Spleen (tissue), 7 donors: ENCODE results near the gene NUDT7.

Experiments used
- CTCF ChIP-seq, 11 experiments: fragments of 200-600 bp in 7 of 11; fragments of 450-650 bp in 4 of 11; sonication (generic) in 4 of 11; IDR thresholded peaks in 8 of 11; conservative IDR thresholded peaks in 3 of 11; 1 replicate in 7 of 11; 2 replicates in 4 of 11; pipeline versions ENCODE4 v1.4.0 to v1.8.0; 2016 to 2021; ENCODE audit warnings: antibody characterized with exemption in 11 of 11, inconsistent platforms in 4 of 11, mild to moderate bottlenecking in 1 of 11
- POLR2A ChIP-seq, 3 donors: fragments of 450-650 bp; IDR thresholded peaks; one replicate each; pipeline ENCODE4 v1.5.1; 2017; ENCODE audit warnings: antibody characterized with exemption in 3 of 3, mild to moderate bottlenecking in 1 of 3
- POLR2AphosphoS5 ChIP-seq, 3 donors: sonication (generic); formaldehyde crosslinking; IDR thresholded peaks; one replicate each; pipeline ENCODE4 v1.5.1; 2017; ENCODE audit warnings: antibody characterized with exemption in 3 of 3
- donor health status: DM: no; HTN: no; CAD: no; lungs with moderate emphysema.
- donor health status: DM: no; HTN: no; CAD: no.
- donor health status: DM: no; HTN: no; CAD: no.

GRCh38 chr16:77736879-77737278 lies 14.6 kb downstream of the NUDT7 start:
- TF ChIP-seq CTCF (IDR thresholded peaks at IDR 0.05 in 8 of 11, conservative IDR thresholded peaks at IDR 0.05 in 3 of 11): no peak
- no peak for TF ChIP-seq POLR2A (IDR thresholded peaks at IDR 0.05)
- TF ChIP-seq POLR2AphosphoS5 (IDR thresholded peaks at IDR 0.05): no peak
